A673 (cell line): ENCODE results near the gene MRGPRD.

Source experiments
- EZH2 ChIP-seq: fragments of 200-600 bp; sonication (generic); IDR thresholded peaks from 2 replicates; pipeline ENCODE4 v1.6.1; 2017; ENCODE audit warnings: borderline replicate concordance, low read depth, mild to moderate bottlenecking, mixed read lengths, antibody characterized with exemption, low read length; ENCODE audit not compliant: poor library complexity, severe bottlenecking
- TF ChIP-seq, protein P1 (sequence below): fragments of 300-800, 200-600 bp; sonication (generic); conservative IDR thresholded peaks from 2 replicates; pipeline ENCODE4 v1.5.1; 2017; ENCODE audit warnings: low read depth, mild to moderate bottlenecking, antibody characterized with exemption, low read length, moderate library complexity, mixed read lengths

DNA sequence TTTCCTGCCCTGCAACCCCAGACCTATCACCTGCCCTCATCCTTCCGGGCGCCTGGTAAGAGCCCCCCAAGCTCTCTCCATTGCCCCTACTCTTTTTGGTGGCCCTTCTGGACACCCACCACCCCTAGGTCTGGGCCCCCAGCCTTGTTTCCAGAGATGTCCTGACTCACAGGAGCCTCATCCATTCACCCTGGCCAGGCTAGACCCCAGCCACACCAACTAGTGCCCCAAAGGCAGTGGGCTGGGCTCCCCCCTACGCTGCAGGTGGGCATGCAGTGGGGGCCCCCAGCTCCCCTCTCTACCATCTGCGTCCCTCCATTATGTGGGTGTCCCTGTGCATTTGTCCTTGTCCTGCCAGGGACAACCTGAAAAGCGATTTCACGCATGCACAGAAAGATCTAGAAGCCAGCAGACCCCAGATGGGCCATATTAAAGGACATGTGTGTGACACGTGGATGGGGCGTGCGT lies 30.9 kb upstream of the MRGPRD start:
- TF ChIP-seq, protein P1, sequence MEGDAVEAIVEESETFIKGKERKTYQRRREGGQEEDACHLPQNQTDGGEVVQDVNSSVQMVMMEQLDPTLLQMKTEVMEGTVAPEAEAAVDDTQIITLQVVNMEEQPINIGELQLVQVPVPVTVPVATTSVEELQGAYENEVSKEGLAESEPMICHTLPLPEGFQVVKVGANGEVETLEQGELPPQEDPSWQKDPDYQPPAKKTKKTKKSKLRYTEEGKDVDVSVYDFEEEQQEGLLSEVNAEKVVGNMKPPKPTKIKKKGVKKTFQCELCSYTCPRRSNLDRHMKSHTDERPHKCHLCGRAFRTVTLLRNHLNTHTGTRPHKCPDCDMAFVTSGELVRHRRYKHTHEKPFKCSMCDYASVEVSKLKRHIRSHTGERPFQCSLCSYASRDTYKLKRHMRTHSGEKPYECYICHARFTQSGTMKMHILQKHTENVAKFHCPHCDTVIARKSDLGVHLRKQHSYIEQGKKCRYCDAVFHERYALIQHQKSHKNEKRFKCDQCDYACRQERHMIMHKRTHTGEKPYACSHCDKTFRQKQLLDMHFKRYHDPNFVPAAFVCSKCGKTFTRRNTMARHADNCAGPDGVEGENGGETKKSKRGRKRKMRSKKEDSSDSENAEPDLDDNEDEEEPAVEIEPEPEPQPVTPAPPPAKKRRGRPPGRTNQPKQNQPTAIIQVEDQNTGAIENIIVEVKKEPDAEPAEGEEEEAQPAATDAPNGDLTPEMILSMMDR = no peak
- TF ChIP-seq EZH2 = no peak
